Stimulated activated CD8-positive, alpha-beta memory T cell treated with anti-CD3 and anti-CD28 coated beads, Interleukin-12 subunit alpha, Interleukin-12 subunit beta, amount 100 ng/mL, for 4 hours (primary cell): ENCODE data around the gene TMEM171.

ENCODE experiments used
- DNase-seq: peaks from one replicate; pipeline ENCODE4 v3.0.0-alpha.2; 2020; ENCODE audit warnings: low read depth

TMEM171 gene

GRCh38 chr5:73121119-73121463, 716 bp downstream of the TMEM171 start:
- no peak for DNase-seq

- no peak for DNase-seq
Observed at GRCh38 chr5:73122875-73123810, 2.8 kb downstream of the TMEM171 start.

DNA sequence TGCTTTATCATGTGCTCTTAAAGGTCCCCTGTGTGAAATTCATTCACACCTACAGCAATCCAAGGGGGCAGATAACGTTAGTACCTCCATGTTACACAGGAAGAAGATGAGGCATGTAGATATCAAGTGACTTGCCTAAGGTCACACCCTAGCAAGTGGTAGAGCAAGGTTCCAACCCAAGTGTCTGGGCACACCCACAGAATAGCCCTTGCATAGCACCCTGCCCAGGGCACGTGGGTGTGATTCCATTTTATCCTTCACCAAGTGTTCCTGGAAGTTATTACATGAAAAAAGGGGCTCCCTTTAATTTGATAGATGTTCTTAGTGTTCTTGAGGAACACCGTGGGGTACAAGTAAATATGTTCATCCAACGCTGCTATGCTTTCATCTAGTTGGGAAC, 4.9 kb downstream of the TMEM171 start:
- no peak for DNase-seq

DNA sequence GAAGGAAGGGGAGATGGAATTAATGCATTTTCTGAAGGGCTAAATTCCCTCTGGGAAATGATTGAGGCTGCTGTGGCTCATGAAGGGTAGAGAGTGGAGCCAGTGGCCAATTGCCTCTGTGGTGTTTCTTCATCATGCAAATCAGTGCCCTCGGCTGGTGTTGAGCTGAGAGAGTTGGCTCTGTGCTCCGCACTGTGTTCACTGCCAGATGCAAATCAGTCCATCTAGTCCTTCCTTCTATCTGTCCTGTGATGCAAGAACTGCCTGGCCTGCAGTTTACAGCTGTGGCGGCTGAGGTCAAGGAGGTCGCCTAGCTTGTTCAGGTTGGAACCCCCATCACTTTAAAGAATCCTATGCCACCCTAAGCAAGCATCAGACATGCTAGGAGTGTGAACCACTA, 6.0 kb downstream of the TMEM171 start:
- no peak for DNase-seq

DNA sequence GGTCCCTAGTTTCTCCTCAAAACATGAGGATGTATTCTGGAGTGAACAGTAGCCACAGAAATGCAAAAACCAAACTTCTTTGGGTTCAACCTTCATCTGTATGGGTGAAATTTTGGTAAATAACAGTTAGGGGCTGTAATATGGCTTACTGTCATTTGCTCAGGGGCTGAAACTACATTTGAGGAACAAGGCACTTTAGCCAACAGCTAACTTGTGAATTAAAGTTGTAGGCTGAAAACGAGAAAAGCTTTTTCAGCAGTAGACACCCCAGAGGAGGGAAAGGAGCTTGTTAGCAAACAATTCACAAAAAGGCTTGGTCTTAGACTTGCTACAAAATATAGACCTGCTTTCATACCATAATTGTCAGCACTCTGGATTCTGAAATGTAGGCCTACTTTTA, 6.6 kb downstream of the TMEM171 start:
- no peak for DNase-seq

- DNase-seq, result no peak
Observed at GRCh38 chr5:73129143-73129542, 8.8 kb downstream of the TMEM171 start.

GRCh38 chr5:73130811-73131210, 10.4 kb downstream of the TMEM171 start:
- DNase-seq, result no peak

GRCh38 chr5:73131711-73132425, 11.5 kb downstream of the TMEM171 start:
- no peak for DNase-seq

DNA sequence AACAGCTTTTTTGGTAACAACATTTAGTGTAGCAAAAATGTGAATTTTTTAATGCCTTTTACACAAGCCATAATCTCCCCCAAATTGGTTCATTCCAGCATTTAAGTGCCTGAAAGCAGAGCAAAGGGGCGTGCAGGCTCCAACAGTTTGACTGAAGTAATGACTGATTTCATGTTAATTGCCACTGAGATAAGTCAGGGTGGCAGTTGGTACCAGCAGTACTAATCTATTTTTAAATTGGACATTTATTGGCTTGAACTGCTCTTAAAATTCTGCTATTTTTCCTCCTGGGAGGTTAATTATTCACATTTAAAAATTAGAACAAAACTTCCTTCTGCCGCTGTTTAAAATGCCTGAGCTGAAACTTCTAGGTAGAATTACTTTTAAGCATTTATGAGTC, 12.4 kb downstream of the TMEM171 start:
- DNase-seq, result no peak

GRCh38 chr5:73135021-73135420, 14.6 kb downstream of the TMEM171 start:
- no peak for DNase-seq

GRCh38 chr5:73135429-73136054, 15.2 kb downstream of the TMEM171 start:
- DNase-seq, result no peak

GRCh38 chr5:73136055-73136562, 15.7 kb downstream of the TMEM171 start:
- no peak for DNase-seq

DNA sequence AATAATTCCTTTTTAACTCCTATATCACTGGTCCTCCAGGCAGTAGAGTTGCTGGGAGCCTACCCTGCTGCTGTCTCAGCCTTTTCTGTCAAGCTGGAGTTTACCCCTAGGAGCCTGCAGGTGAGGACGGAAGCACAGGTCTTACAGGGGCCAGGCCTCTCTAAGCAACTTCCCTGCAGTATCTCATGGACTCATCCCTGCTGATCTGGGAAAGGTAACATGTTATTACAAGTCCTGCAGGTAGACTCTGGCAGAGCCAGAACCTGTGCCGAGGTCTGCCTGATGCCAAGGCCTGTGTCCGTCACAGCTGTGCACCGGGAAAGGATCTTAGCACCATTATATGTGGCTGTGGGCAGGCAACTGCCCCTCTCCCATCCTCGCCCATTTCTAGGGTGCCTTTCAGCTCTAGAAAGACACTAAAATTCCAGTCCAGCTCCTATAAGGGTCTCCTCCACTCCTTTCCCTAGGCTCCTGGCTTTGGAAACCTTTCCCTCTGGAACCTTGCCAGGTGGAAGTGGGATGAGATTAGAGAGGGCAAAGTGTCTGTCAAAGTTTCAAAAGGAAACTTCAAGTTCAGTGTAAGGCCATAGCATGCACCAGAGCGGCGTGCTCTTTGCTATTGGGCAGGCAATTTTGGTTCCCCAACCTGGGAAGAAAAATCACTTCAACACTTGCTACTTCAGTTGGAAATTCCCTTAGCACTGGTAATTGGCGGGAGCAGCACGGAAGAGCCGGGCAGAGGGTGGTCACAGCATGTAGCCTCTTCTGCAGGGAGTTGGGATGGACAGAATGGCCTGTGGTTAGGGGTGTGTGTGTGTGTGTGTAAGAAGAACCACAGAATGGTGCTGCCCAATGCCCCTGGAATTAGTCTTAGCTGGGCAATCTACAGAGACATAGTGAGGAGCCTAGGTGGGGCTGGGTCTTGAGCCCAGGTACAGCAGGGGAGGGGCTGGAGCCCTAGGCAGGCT, 17.5 kb downstream of the TMEM171 start:
- no peak for DNase-seq

DNA sequence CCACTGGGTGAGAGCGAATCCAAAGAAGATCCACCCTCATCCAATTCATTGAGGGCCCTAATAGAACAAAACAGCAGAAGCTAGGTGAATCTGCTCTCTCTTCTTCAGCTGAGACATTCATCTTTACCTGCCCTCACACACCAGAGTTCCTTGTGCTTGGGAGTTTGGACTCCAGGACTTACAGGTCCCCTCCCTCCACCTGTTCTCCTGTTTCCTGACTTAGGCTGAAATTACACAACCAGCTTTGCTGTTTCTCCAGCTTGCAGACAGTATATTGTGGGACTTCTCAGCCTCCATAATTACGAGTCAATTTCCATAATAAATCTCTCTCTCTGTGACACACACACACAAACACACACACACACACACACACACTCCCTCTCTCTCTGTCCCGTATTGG, 19.1 kb downstream of the TMEM171 start:
- no peak for DNase-seq

DNA sequence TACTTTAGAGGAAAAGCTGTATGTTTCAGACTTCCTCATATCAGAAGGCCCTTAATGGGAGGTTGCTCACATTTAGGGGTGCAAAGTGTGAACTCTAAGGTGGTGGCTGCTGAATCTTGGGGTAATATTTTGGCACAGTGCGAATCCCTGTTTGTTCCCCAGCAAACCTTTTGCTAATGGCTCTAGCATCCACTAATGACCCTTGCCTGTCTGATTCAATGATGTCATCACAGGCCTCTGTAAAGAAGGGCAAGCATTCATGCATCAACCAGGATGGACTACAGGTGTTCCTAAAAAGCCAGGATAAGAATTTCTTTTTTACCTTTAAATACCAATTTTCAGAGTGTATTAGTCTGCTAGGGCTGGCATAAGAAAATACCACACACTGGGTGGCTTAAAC, 20.4 kb downstream of the TMEM171 start:
- DNase-seq, result no peak

DNA sequence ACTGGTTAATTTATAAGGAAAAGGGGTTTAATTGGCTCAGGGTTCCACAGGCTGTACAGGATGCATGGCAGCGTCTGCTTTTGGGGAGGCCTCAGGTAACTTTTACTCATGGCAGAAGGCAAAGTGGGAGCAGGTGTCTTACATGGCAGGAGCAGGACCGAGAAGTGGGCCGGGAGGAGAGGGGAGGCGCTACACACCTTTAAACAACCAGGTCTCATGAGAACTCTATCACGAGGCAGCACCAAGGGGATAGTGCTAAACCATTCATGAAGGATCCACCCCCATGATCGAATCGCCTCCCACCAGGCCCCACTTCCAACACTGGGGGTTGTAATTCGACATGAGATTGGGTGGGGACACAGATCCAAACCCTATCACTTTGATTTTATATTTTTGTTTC, 21.7 kb downstream of the TMEM171 start:
- DNase-seq, result no peak

GRCh38 chr5:73143716-73144115, 23.3 kb downstream of the TMEM171 start:
- DNase-seq, result no peak

DNA sequence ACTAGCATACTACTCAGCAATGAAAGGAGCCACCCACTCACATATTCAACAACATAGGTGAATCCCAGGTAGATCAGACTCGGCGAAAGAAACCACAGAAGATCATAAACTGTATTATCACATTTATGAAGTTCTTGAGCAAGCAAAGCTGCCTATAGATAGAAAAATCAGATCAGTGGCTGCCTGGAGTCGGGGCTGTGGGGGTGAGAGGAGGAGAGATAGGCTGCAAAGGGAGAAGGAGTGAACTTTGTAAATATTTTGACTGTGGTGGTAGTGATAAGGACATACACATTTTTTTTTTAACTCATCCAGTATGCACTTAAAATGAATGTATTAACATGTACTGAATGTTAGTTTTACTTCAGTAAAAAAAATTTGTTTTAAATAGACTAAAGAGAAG, 29.2 kb downstream of the TMEM171 start:
- DNase-seq, result no peak

- no peak for DNase-seq
Observed at GRCh38 chr5:73150876-73151275, 30.5 kb downstream of the TMEM171 start.

DNA sequence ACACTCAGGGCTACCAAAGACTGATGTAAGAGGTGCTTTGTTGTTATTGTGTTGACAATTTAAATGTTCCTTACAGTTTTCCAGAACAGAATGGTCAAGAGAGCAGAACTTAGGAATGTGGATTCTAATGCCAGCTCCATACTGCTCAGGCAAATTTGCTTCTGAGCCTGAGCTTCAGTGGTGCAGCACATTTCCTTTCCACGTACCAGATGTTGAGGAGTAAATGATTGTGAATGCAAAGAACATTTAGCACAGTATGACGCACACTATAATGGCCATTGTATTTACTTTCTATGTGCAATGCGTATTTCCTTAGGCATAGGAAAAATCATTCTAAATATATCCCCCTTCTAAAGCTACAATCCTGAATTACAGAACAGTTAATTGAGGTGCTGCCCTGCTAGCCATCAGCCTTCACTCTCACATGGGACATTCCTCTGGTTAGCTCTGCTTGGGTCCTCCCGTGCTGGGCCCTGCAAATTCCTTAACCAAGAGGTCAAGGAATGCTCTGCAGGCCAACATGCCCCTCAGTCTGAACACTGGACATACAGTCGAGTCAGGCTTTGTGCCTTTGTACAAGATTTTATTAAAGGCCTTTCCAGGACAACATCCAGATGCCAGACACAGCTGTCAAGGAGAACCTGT, 31.5 kb downstream of the TMEM171 start:
- no peak for DNase-seq
